NB4 (cell line): Measurements from ENCODE around the gene DAB1.

ENCODE experiments used
- DNase-seq: peaks from one replicate; pipeline ENCODE4 v3.0.0; 2010; ENCODE audit warnings: low read depth
- H3K4me3 ChIP-seq: one replicate; pipeline ENCODE4 v1.5.1; 2011; ENCODE audit warnings: mild to moderate bottlenecking, low read depth, low read length, moderate library complexity
- MYC ChIP-seq: IDR thresholded peaks from 2 replicates; pipeline ENCODE4 v1.6.1; 2011; ENCODE audit warnings: low read depth, low read length
- POLR2A ChIP-seq: IDR thresholded peaks from 2 replicates; pipeline ENCODE4 v1.6.1; 2011; ENCODE audit warnings: mild to moderate bottlenecking; ENCODE audit not compliant: insufficient read length; ENCODE audit errors: extremely low read depth
- TF ChIP-seq, protein P1 (sequence below): IDR thresholded peaks from one replicate; pipeline ENCODE4 v1.5.1; 2012; ENCODE audit warnings: low read depth, low read length
- TF ChIP-seq, protein P2 (sequence below): IDR thresholded peaks from 2 replicates; pipeline ENCODE4 v1.6.1; 2011; ENCODE audit warnings: low read depth, low read length

DAB1 gene

DNA sequence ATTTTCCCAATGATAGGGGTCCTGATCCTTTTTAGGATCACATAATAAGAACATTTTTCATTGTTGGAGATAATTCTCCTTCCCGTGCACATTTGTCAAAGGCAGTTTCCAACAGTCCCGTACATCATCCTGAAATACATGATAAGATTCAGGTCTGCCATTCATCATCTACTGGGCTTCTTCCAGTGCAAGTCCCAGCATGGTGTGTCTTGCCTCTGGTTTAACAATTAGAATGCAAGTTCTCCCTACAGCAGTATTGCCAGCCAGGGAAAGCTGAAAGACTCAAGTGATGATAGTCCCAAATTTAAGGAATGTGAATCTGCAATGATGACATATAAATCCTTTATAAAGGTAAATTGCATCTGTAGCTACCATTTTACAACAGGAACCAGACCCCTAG, 146.2 kb downstream of the DAB1 start:
- no peak for DNase-seq
- TF ChIP-seq, protein P1, sequence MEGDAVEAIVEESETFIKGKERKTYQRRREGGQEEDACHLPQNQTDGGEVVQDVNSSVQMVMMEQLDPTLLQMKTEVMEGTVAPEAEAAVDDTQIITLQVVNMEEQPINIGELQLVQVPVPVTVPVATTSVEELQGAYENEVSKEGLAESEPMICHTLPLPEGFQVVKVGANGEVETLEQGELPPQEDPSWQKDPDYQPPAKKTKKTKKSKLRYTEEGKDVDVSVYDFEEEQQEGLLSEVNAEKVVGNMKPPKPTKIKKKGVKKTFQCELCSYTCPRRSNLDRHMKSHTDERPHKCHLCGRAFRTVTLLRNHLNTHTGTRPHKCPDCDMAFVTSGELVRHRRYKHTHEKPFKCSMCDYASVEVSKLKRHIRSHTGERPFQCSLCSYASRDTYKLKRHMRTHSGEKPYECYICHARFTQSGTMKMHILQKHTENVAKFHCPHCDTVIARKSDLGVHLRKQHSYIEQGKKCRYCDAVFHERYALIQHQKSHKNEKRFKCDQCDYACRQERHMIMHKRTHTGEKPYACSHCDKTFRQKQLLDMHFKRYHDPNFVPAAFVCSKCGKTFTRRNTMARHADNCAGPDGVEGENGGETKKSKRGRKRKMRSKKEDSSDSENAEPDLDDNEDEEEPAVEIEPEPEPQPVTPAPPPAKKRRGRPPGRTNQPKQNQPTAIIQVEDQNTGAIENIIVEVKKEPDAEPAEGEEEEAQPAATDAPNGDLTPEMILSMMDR: no peak
- TF ChIP-seq MYC: no peak
- H3K4me3 ChIP-seq: no peak overlapping the region

DNA sequence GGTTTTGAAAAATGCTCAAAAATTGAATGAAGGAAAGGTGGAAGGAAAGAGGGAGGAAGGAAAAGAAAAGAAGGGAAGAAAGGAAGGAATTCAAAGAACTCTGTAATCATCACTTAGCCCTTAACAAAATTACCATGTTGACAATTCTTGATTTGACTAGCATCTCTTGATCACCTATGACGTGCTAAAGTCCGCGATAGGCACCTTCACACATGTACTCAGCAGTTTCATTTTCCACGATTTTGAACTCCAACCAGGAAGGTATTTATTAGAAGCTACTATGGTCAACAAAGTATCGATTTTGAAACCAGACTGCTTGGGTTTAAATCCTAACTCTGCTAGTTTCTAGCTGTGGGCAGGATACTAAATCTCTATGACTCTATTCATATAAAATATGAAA, 146.9 kb downstream of the DAB1 start:
- no peak for DNase-seq
- TF ChIP-seq MYC: no peak
- TF ChIP-seq, protein P2, sequence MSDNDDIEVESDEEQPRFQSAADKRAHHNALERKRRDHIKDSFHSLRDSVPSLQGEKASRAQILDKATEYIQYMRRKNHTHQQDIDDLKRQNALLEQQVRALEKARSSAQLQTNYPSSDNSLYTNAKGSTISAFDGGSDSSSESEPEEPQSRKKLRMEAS: no peak
- TF ChIP-seq POLR2A: no peak
- TF ChIP-seq, protein P1: no peak
- no peak overlapping the region for H3K4me3 ChIP-seq

DNA sequence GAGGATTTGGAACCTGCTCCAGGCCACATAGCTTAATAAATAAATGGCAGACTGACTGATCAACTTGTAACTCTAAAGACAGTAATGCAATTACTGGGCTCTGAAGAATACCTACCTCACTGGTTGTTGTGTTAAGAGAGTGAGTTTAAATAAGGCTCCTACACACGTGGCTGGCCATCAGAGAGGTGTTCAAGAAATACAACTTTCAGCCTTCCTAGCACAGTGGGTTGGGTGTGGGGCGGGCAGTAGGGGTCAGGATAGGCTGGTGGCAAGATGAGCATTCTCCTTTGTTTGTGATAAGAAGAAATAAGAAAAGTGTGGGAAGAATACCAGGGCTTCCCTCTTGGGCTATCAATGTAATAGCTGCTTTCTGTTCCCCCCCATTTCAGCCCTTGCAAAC, 151.3 kb downstream of the DAB1 start:
- no peak for DNase-seq
- TF ChIP-seq, protein P1: no peak
- TF ChIP-seq, protein P2: no peak
- TF ChIP-seq POLR2A (no peak), MYC (no peak)
- H3K4me3 ChIP-seq: no peak overlapping the region

DNA sequence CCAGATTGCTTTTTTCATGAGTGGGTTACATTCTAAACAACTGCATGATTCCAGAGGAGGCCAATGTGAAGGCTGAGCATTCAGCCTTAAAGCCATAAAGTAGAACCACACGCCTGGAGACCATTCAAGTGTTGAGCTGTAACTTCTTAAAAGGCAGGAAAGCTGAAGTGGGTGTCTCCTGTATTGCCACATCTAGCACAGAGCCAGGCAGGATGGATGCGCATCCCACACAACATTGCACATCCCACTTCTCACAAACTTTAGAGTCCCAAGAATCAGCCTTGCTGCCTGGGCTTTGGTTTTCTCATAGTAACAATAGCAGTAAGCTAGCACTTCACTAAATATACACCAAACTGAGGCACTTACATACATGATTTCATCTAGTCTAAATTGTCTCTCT, 151.7 kb downstream of the DAB1 start:
- H3K4me3 ChIP-seq: no peak overlapping the region
- TF ChIP-seq, protein P2: no peak
- no peak for TF ChIP-seq MYC
- TF ChIP-seq, protein P1: no peak
- TF ChIP-seq POLR2A: no peak
- DNase-seq: no peak

DNA sequence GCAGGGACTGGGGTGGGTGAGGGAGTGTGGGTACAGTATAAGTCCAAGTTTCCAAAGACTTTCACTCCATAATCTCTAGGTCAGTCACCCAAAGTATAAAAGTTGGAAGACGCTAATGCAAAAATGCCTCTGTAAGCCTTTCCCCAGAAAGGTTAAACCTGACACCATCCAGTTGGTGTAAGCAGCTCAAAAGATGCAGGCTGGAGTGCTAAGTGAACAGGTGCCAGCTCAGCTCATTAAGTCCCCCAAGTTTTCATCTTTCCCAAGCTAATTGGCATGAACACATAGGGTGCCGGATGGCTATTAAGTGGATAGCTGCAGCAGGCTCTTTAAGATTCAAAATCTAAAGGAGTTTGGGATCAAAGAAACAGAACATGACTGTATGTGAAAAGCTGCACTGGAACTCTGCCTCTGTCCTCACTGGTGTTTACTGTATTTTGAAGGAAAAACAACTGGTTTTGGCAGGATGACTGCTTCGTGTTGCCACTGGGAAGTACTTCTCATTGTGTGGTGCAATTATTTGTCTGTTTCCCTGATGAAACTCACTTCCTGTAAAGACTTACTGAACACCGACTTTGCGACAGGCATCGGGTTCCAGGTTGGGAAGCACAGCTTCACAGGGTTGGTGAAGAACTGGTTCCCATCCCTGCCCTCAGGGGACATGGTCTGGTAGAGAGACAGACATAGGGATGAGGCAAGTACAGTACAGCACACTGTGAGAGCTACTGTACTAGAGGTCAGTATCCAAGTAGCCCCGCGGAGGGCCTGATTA, 152.7 kb downstream of the DAB1 start:
- TF ChIP-seq, protein P1: no peak
- no peak for TF ChIP-seq POLR2A
- TF ChIP-seq, protein P2: no peak
- no peak for TF ChIP-seq MYC

More for the DNA sequence above, 152.7 kb downstream of the DAB1 start:
- DNase-seq: no peak
- no peak overlapping the region for H3K4me3 ChIP-seq
